Suprapubic skin (tissue), 3 donors: ENCODE data around the gene PLEKHA3.

Experiments
- CTCF ChIP-seq, 2 donors: fragments of 200-600 bp in 1 of 2; fragments of 450-650 bp in 1 of 2; sonication (generic) in 1 of 2; IDR thresholded peaks; one replicate each; pipeline ENCODE4 v1.5.1; 2016 to 2019; ENCODE audit warnings: antibody characterized with exemption in 2 of 2, mild to moderate bottlenecking in 1 of 2, moderate library complexity in 1 of 2
- EP300 ChIP-seq: sonication (generic); formaldehyde crosslinking; IDR thresholded peaks from one replicate; pipeline ENCODE4 v1.6.1; 2017; ENCODE audit warnings: antibody characterized with exemption

- TF ChIP-seq CTCF (IDR thresholded peaks at IDR 0.05) (no peak), EP300 (no peak)
These were observed 10.9 kb upstream of the PLEKHA3 start for GRCh38 chr2:178469219-178469849.
